ENCODE results near the gene TEF. TPM values are rescaled to one million over a fixed set of nuclear protein-coding genes. Genes with fewer than 3 reads are reported as not detected.

Gene TEF
- total and polyA plus RNA-seq, 9 of the 15 experiments (the other 6 are each of a cell fraction or from before 2014, with no cell fraction given), result 0.04 to 3.1 (median 1.2) TPM

DNA sequence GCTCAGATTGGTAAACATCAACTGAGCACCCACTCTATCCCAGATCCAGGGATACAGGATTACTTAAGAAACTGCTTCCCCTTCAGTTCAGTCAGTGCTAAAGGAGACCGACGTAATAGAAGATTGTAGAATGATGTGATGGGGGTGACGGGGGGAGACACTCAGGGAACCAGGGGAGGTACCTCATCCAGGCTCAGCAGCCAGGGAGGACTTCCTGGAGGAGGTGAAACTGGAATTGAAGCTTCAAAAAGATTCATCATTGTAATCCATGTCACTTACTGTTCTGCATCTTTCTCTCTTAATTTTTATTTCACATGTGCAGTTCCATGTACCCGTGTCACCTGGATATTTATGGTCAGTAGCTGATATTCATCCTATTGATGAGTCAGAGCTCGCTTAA is 19.1 kb upstream of the TEF start:
- Histone ChIP-seq H3K9me3 (replicated peaks; ENCODE audit: control insufficient read depth, insufficient read depth, low read depth, low read length) (no peaks in the 10 kb centered on the region), H3K79me2 (ENCODE audit: control insufficient read depth, insufficient read depth, low read length) (no peaks in the 10 kb centered on the region), H3K4me1 (replicated peaks in 1 of 2; ENCODE audit: control insufficient read depth in 2 of 2, insufficient read depth in 2 of 2, low read length in 2 of 2) (peaks cover 10 to 31% of the 10 kb centered on the region in 2 experiments; a peak in 4 of 5 replicates), H2AFZ (ENCODE audit: low read depth, low read length) (no peak overlapping the region), H3K9me1 (ENCODE audit: control insufficient read depth, insufficient read depth, low read length) (no peaks in the 10 kb centered on the region), H3K9ac (ENCODE audit: insufficient read depth in 1 of 2, low read depth in 2 of 2, low read length in 2 of 2) (peak overlapping the region in 1 of 2 experiments; percentile 26; a peak in 1 of 4 replicates), H3K27me3 (ENCODE audit: control insufficient read depth in 2 of 2, insufficient read depth in 2 of 2, low read length in 2 of 2) (no peaks in the 10 kb centered on the region), H3K36me3 (ENCODE audit: control insufficient read depth, insufficient read depth, low read length) (peaks cover 10% of the 10 kb centered on the region; the same call in 1 of the 3 replicates), H3K4me3 (no peak overlapping the region), H3K27ac (ENCODE audit: extremely low read depth, low read depth, low read length) (no peak overlapping the region), H3K4me2 (ENCODE audit: insufficient read depth, low read length) (no peak overlapping the region), H4K20me1 (replicated peaks; ENCODE audit: control insufficient read depth, insufficient read depth, low read length) (no peaks in the 10 kb centered on the region)
- 56% methylated on average over 4 of the region's 5 CpGs for WGBS (ENCODE audit: insufficient coverage, low coverage, missing lambda C conversion rate)
- FAIRE-seq (no peak), DNase-seq (ENCODE audit: extremely low read depth in 1 of 4, low spot score in 3 of 4) (no peak), ATAC-seq (no peak)
- ChIA-PET POLR2A (interaction anchor here (0.6 kb wide), 1 partner anchor 1196 kb away, joined by 3 read pairs; no protein-coding TSS in a partner anchor), CTCF (ENCODE audit: low intra/inter-chr PET ratio) (no interaction called here)
- intact Hi-C loops (cut with micrococcal nuclease) (no loop called here), in situ Hi-C loops (cut with MboI) (no loop called here)
- no peak for TF ChIP-seq TEAD1 (CRISPR knock-in tag; IDR thresholded peaks at IDR 0.05)
- TF ChIP-seq ZFP36 (IDR thresholded peaks at IDR 0.05; ENCODE audit: low read depth, low read length, partially characterized antibody), result peak; percentile 92
- TF ChIP-seq TRIM24 (IDR thresholded peaks at IDR 0.05), result no peak
- no peak for TF ChIP-seq BACH1 (tag; IDR thresholded peaks at IDR 0.05)
- TF ChIP-seq NFATC3 (IDR thresholded peaks at IDR 0.05), result no peak
- TF ChIP-seq NFIX (CRISPR knock-in tag; IDR thresholded peaks at IDR 0.05; ENCODE audit: low read depth), result no peak
- peak; percentile 62 for TF ChIP-seq RBM25 (IDR thresholded peaks at IDR 0.05; ENCODE audit: low read depth, low read length, severe bottlenecking)
- 0 out of 2 replicates have a peak, but pooled peaks have one; percentile 5 for TF ChIP-seq ZNF436 (CRISPR knock-in tag; IDR thresholded peaks at IDR 0.05)
- BruUV-seq (replicated peaks), result no TSS peak
